Stimulated activated CD8-positive, alpha-beta memory T cell treated with anti-CD3 and anti-CD28 coated beads, Interleukin-7, amount 100 ng/mL, for 24 hours (primary cell): Measurements from ENCODE around the gene SULT1B1.

Source experiments
- DNase-seq: peaks from one replicate; pipeline ENCODE4 v3.0.0-alpha.2; 2020; ENCODE audit warnings: low read depth

Gene SULT1B1

GRCh38 chr4:69749771-69750170, 10.6 kb downstream of the SULT1B1 start:
- DNase-seq: no peak

GRCh38 chr4:69748173-69748572, 12.2 kb downstream of the SULT1B1 start:
- no peak for DNase-seq

- no peak for DNase-seq
Measured at GRCh38 chr4:69744157-69744478, 16.3 kb downstream of the SULT1B1 start.

- DNase-seq: no peak
Measured at GRCh38 chr4:69743476-69744156, 16.8 kb downstream of the SULT1B1 start.

GRCh38 chr4:69742596-69742995, 17.8 kb downstream of the SULT1B1 start:
- no peak for DNase-seq

- DNase-seq: no peak
Measured at GRCh38 chr4:69738872-69739271, 21.5 kb downstream of the SULT1B1 start.

GRCh38 chr4:69735119-69735518, 25.3 kb downstream of the SULT1B1 start:
- DNase-seq: no peak

GRCh38 chr4:69731847-69732246, 28.6 kb downstream of the SULT1B1 start:
- DNase-seq: no peak

GRCh38 chr4:69731241-69731640, 29.2 kb downstream of the SULT1B1 start:
- no peak for DNase-seq

- DNase-seq: no peak
Measured at GRCh38 chr4:69730002-69730401, 30.4 kb downstream of the SULT1B1 start.

- no peak for DNase-seq
Measured at GRCh38 chr4:69727926-69728325, 32.5 kb downstream of the SULT1B1 start.

GRCh38 chr4:69727426-69727825, 33.0 kb downstream of the SULT1B1 start:
- DNase-seq: no peak

GRCh38 chr4:69726971-69727370, 33.4 kb downstream of the SULT1B1 start:
- DNase-seq: no peak

- no peak for DNase-seq
Measured at GRCh38 chr4:69718396-69719271, 41.8 kb downstream of the SULT1B1 start.

GRCh38 chr4:69717778-69718177, 42.6 kb downstream of the SULT1B1 start:
- DNase-seq: no peak

GRCh38 chr4:69716654-69717053, 43.8 kb downstream of the SULT1B1 start:
- no peak for DNase-seq

GRCh38 chr4:69714086-69714485, 46.3 kb downstream of the SULT1B1 start:
- no peak for DNase-seq

- no peak for DNase-seq
Measured at GRCh38 chr4:69713593-69713992, 46.8 kb downstream of the SULT1B1 start.

- no peak for DNase-seq
Measured at GRCh38 chr4:69710580-69710979, 49.8 kb downstream of the SULT1B1 start.

- DNase-seq: no peak
Measured at GRCh38 chr4:69708211-69708610, 52.2 kb downstream of the SULT1B1 start.

GRCh38 chr4:69707807-69708206, 52.6 kb downstream of the SULT1B1 start:
- DNase-seq: no peak

- DNase-seq: no peak
Measured at GRCh38 chr4:69702201-69702600, 58.2 kb downstream of the SULT1B1 start.

GRCh38 chr4:69701696-69702095, 58.7 kb downstream of the SULT1B1 start:
- DNase-seq: no peak
